A549 (cell line): ENCODE data around the gene SH3BP5L. TPM values are rescaled to one million over a fixed set of nuclear protein-coding genes. Genes with fewer than 3 reads are reported as not detected.

Source experiments
- ATAC-seq, 2 experiments: fragments of 200-7000 bp in 1 of 2; fragments of >200 bp in 1 of 2; cut with Nextera tagmentation in 1 of 2; cut with Tn5 transposase in 1 of 2; 3 replicates each; pipeline versions ENCODE4 v1.8.0 to v1.9.1; 2018 to 2020; ENCODE audit warnings: mild to moderate bottlenecking in 1 of 2, moderate library complexity in 1 of 2
- CTCF ChIA-PET: fragments of 300-600 bp; sonication (Branson Sonifier 250); formaldehyde crosslinking; extraction: SDS; loops from one replicate; lab custom pipeline; 2021; ENCODE audit warnings: antibody characterized with exemption, inconsistent platforms; lab: Yijun Ruan, JAX
- POLR2A ChIA-PET: fragments of 350-600 bp; formaldehyde crosslinking; extraction: SDS; loops from one replicate; lab custom pipeline; 2021; ENCODE audit warnings: antibody characterized with exemption, inconsistent platforms; lab: Yijun Ruan, JAX
- DNase-seq, 2 experiments: peaks; one replicate each; pipeline versions ENCODE4 v3.0.0 to v3.0.0-alpha.2; 2011 to 2016; ENCODE audit warnings: low read depth in 1 of 2, low spot score in 1 of 2
- FAIRE-seq: peaks from 2 replicates; lab custom pipeline; 2011; peaks lifted over from hg19 to GRCh38; lab: Jason Lieb, UNC
- H3K27ac ChIP-seq, 2 experiments: fragments of >200 bp; sonication (Bioruptor Twin); formaldehyde crosslinking; 3 replicates each; pipeline ENCODE4 v1.5.1; 2016 to 2017
- H3K4me1 ChIP-seq: fragments of >200 bp; sonication (Bioruptor Twin); formaldehyde crosslinking; 3 replicates; pipeline ENCODE4 v1.6.1; 2016
- H3K4me2 ChIP-seq: fragments of >200 bp; sonication (Bioruptor Twin); formaldehyde crosslinking; 3 replicates; pipeline ENCODE4 v1.6.1; 2016
- H3K4me3 ChIP-seq: fragments of >200 bp; sonication (Bioruptor Twin); formaldehyde crosslinking; 3 replicates; pipeline ENCODE4 v1.5.1; 2016
- H3K9me3 ChIP-seq: fragments of >200 bp; sonication (Bioruptor Twin); formaldehyde crosslinking; 3 replicates; pipeline ENCODE4 v1.6.1; 2016
- BCL3 ChIP-seq: fragments of >200 bp; sonication (Bioruptor Twin); formaldehyde crosslinking; IDR thresholded peaks from 3 replicates; pipeline ENCODE4 v1.6.1; 2016
- CEBPB ChIP-seq, 2 experiments: fragments of >200 bp in 1 of 2; sonication (Bioruptor Twin) in 1 of 2; formaldehyde crosslinking in 1 of 2; IDR thresholded peaks; 2 replicates each; pipeline ENCODE4 v1.6.1; 2012 to 2016
- CHD2 ChIP-seq: fragments of 150-350 bp; IDR thresholded peaks from 2 replicates; pipeline ENCODE4 v1.6.1; 2014; ENCODE audit warnings: low read length; ENCODE audit not compliant: partially characterized antibody
- E2F6 ChIP-seq: IDR thresholded peaks from 2 replicates; pipeline ENCODE4 v1.6.1; 2012; ENCODE audit warnings: low read depth, borderline replicate concordance
- ESRRA ChIP-seq: fragments of 150-350 bp; IDR thresholded peaks from 2 replicates; pipeline ENCODE4 v1.6.1; 2014; ENCODE audit warnings: mild to moderate bottlenecking, low read length, borderline replicate concordance
- FOSL2 ChIP-seq, 2 experiments: fragments of 450-650 bp in 1 of 2; fragments of >200 bp in 1 of 2; sonication (Bioruptor Twin) in 1 of 2; formaldehyde crosslinking; IDR thresholded peaks; 2 replicates each; pipeline versions ENCODE4 v1.5.0 to v1.6.1; 2016 to 2020; ENCODE audit warnings: mild to moderate bottlenecking in 1 of 2, moderate library complexity in 1 of 2
- GATA3 ChIP-seq: IDR thresholded peaks from 2 replicates; pipeline ENCODE4 v1.6.1; 2012; ENCODE audit warnings: borderline replicate concordance
- HMGXB4 ChIP-seq: fragments of 250-450 bp; sonication (Bioruptor Pico); IDR thresholded peaks from 2 replicates; pipeline ENCODE4 v1.5.0; 2021; ENCODE audit warnings: mild to moderate bottlenecking, moderate library complexity, borderline replicate concordance
- HOXA7 ChIP-seq: fragments of 250-450 bp; sonication (Bioruptor Pico); IDR thresholded peaks from 2 replicates; pipeline ENCODE4 v1.5.0; 2020; ENCODE audit warnings: mild to moderate bottlenecking, moderate library complexity
- HOXB5 ChIP-seq: fragments of 250-450 bp; sonication (Bioruptor Pico); IDR thresholded peaks from 2 replicates; pipeline ENCODE4 v1.5.0; 2020; ENCODE audit warnings: mild to moderate bottlenecking, moderate library complexity
- MAX ChIP-seq: IDR thresholded peaks from 2 replicates; pipeline ENCODE4 v1.6.1; 2012
- PHF8 ChIP-seq: fragments of 200-600 bp; sonication (generic); IDR thresholded peaks from 2 replicates; pipeline ENCODE4 v1.6.1; 2016; ENCODE audit warnings: low read depth, mild to moderate bottlenecking, antibody characterized with exemption, moderate library complexity, borderline replicate concordance
- POLR2A ChIP-seq: IDR thresholded peaks from 2 replicates; pipeline ENCODE4 v1.6.1; 2012; ENCODE audit warnings: mild to moderate bottlenecking, low read length
- REST ChIP-seq: fragments of 200-600 bp; sonication (generic); IDR thresholded peaks from 2 replicates; pipeline ENCODE4 v1.6.1; 2016; ENCODE audit warnings: antibody characterized with exemption, mild to moderate bottlenecking, moderate library complexity
- SREBF2 ChIP-seq: fragments of 450-650 bp; IDR thresholded peaks from 2 replicates; pipeline ENCODE4 v1.6.1; 2014; ENCODE audit warnings: mild to moderate bottlenecking, moderate library complexity
- TFCP2L1 ChIP-seq: fragments of 250-450 bp; sonication (Bioruptor Pico); IDR thresholded peaks from 2 replicates; pipeline ENCODE4 v1.5.0; 2021; ENCODE audit warnings: mild to moderate bottlenecking
- TP53 ChIP-seq: fragments of 250-450 bp; sonication (Bioruptor Pico); IDR thresholded peaks from 2 replicates; pipeline ENCODE4 v1.5.0; 2021; ENCODE audit warnings: mild to moderate bottlenecking, moderate library complexity
- USF2 ChIP-seq: fragments of 450-650 bp; IDR thresholded peaks from 2 replicates; pipeline ENCODE4 v1.6.1; 2014; ENCODE audit warnings: antibody characterized with exemption
- ZFP36 ChIP-seq: fragments of 450-650 bp; IDR thresholded peaks from 2 replicates; pipeline ENCODE4 v1.6.1; 2014; ENCODE audit warnings: borderline replicate concordance; ENCODE audit not compliant: partially characterized antibody
- ZSCAN20 ChIP-seq: fragments of 250-450 bp; sonication (Bioruptor Pico); IDR thresholded peaks from 2 replicates; pipeline ENCODE4 v1.8.0; 2022; ENCODE audit warnings: mild to moderate bottlenecking, moderate library complexity
- WGBS: methylation state at CpG from one replicate; pipeline ENCODE4 v1.1.6; 2017; ENCODE audit errors: missing lambda C conversion rate; 5-methylcytosine and 5-hydroxymethylcytosine counted together
- polyA plus RNA-seq, 4 experiments: library from polyadenylated mRNA; depleted of rRNA in 3 of 4; stranded (reverse); fragments of >200 nt; fragmentation: RNase III in 1 of 4; extraction: RNeasy Plus Mini Kit Qiagen cat#74134 plus additional on column Dnase treatment in 1 of 4; gene quantifications; 2 replicates in 3 of 4; 3 replicates in 1 of 4; pipeline ENCODE4 v1.2.3, GENCODE V29; 2011 to 2017

Gene SH3BP5L
- polyA plus RNA-seq, 2 of the 4 experiments (the other 2 are of a cell fraction), result 10.9 to 15.8 TPM

GRCh38 chr1:248873993-248874533, 48.3 kb upstream of the SH3BP5L start (continued):
- TF ChIP-seq HMGXB4 (CRISPR knock-in tag), result no peak
- no peak for TF ChIP-seq HOXA7 (CRISPR knock-in tag)
- TF ChIP-seq TFCP2L1 (CRISPR knock-in tag), result no peak
- TF ChIP-seq CEBPB (IDR thresholded peaks at IDR 0.05), result no peak
- TF ChIP-seq ESRRA, result peak; percentile 50; the same call in 1 of the 2 replicates
- no peak for TF ChIP-seq BCL3
- TF ChIP-seq, all 56 proteins: peak for 10

- WGBS, result 1% methylated on average over 30 of the region's 41 CpGs
- DNase-seq, result peak; percentile 79 to 98
- H3K9me3 ChIP-seq, result no peaks in the 10 kb centered on the region
- peak overlapping the region; percentile 54 for H3K4me3 ChIP-seq
- ChIA-PET CTCF (interaction anchor here (0.6 to 3.9 kb wide), 11 partner anchors 9 to 62 kb away, joined by 3 to 27 read pairs (median 4); partner anchors contain the start of genes PGBD2, ZNF672 and ZNF692), POLR2A (interaction anchor here (1.0 to 3.5 kb wide), 11 partner anchors 8 to 48 kb away, joined by 3 to 36 read pairs (median 11); partner anchors contain the start of genes PGBD2, SH3BP5L, ZNF672 and ZNF692)
- H3K4me1 ChIP-seq, result peaks cover 6% of the 10 kb centered on the region; the same call in 2 of the 3 replicates
- peak overlapping the region; percentile 80 to 85 for H3K27ac ChIP-seq
- peak; percentile 28 for FAIRE-seq
- peak overlapping the region; percentile 69 for H3K4me2 ChIP-seq
- 0 out of 2 replicates have a peak, but pooled peaks have one; percentile 6 for TF ChIP-seq FOSL2 (IDR thresholded peaks at IDR 0.05)
- no peak; the same call in 1 of the 2 replicates for TF ChIP-seq FOSL2 (CRISPR knock-in tag; IDR thresholded peaks at IDR 0.05)
- no peak for TF ChIP-seq HOXB5 (CRISPR knock-in tag)
- TF ChIP-seq HMGXB4 (CRISPR knock-in tag), result peak; percentile 92
- peak; percentile 16; the same call in 1 of the 2 replicates for TF ChIP-seq TP53 (CRISPR knock-in tag)
- TF ChIP-seq MAX, result peak; percentile 69
- TF ChIP-seq CHD2, result peak; percentile 51
- peak; percentile 60 for TF ChIP-seq POLR2A
- 0 out of 2 replicates have a peak, but pooled peaks have one; percentile 2 for TF ChIP-seq USF2
- TF ChIP-seq PHF8, result peak; percentile 79; the same call in 1 of the 2 replicates
- TF ChIP-seq ZSCAN20 (CRISPR knock-in tag), result no peak
- peak; percentile 36; the same call in 1 of the 2 replicates for TF ChIP-seq GATA3
- 0 out of 2 replicates have a peak, but pooled peaks have one; percentile 32 for TF ChIP-seq E2F6
- TF ChIP-seq SREBF2, result peak; percentile 91
- TF ChIP-seq ZFP36, result no peak
- no peak for TF ChIP-seq ESRRA
- TF ChIP-seq REST, result peak; percentile 68
- peak; percentile 89 to 93 for ATAC-seq
These were observed 47.8 kb upstream of the SH3BP5L start for GRCh38 chr1:248873409-248873992.
